ENCODE data around the gene IWS1.
A peak's percentile ranks its signal among the peaks of the same experiment; 100 is the strongest.

The IWS1 gene

GRCh38 chr2:127485051-127485693 lies 41.1 kb downstream of the IWS1 start:
- Histone ChIP-seq H3K36me3 (ENCODE audit: control insufficient read depth in 4 of 4, insufficient read depth in 4 of 4, low read length in 3 of 4) (peaks cover 23 to 78% (median 40%) of the 10 kb centered on the region in 4 experiments), H3K9me3 (ENCODE audit: control extremely low read depth in 1 of 5, control insufficient read depth in 4 of 5, insufficient read depth in 2 of 5, low read depth in 1 of 5, low read length in 4 of 5) (no peaks in the 10 kb centered on the region), H3K27ac (ENCODE audit: insufficient read depth in 1 of 2, low read depth in 1 of 2, low read length in 2 of 2, poor library complexity in 1 of 2, severe bottlenecking in 2 of 2) (peak overlapping the region in 1 of 2 experiments; percentile 60), H3K4me1 (ENCODE audit: control extremely low read depth in 1 of 4, control insufficient read depth in 4 of 4, insufficient read depth in 4 of 4, low read length in 3 of 4) (peaks cover 20 to 38% (median 34%) of the 10 kb centered on the region in 4 experiments), H3K27me3 (replicated peaks in 2 of 5; ENCODE audit: control insufficient read depth in 4 of 5, insufficient read depth in 5 of 5, low read length in 4 of 5) (no peaks in the 10 kb centered on the region), H3K4me3 (ENCODE audit: control insufficient read depth in 1 of 7, extremely low read depth in 1 of 7, insufficient read depth in 4 of 7, low read depth in 2 of 7, low read length in 6 of 7) (peak overlapping the region in 2 of 7 experiments; percentile 47 to 65)
- WGBS (ENCODE audit: insufficient coverage), result 0% methylated on average over 2 of the region's 5 CpGs
- CTCF ChIA-PET, result no interaction called here
- POLR2A ChIA-PET, result interaction anchor here (0.6 kb wide), 1 partner anchor 532 kb away, joined by 3 read pairs; no protein-coding TSS in a partner anchor
- DNase-seq, result peak; percentile 40 to 85 (median 73)

DNA sequence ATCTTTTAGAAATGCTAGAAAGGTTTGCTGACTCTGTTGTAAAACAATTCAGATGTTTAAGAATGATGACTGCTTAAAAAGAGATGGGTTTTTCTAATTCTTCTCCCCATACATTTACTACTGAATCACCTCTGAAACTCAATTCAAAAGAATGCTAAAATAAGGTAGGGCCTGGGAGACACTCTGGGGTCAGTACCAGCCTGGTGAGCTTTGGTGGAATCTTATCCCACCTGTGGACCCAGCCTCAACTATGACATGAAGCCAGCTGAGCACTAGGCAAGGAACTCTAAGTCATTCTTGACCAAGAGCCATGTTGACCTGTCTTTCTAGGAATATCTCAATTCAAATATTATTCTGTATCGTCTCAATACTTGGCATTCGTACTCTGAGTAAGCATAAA lies 44.3 kb downstream of the IWS1 start:
- ChIA-PET CTCF (interaction anchor here (0.7 to 3.6 kb wide), 8 partner anchors 10 to 400 kb away, joined by 3 to 24 read pairs (median 4); no protein-coding TSS in a partner anchor), POLR2A (no interaction called here)
- WGBS (ENCODE audit: insufficient coverage), result 50% methylated on average over 2 of the region's 2 CpGs
- Histone ChIP-seq H3K27me3 (replicated peaks in 2 of 5; ENCODE audit: control insufficient read depth in 4 of 5, insufficient read depth in 5 of 5, low read length in 4 of 5) (no peaks in the 10 kb centered on the region), H3K4me1 (ENCODE audit: control extremely low read depth in 1 of 4, control insufficient read depth in 4 of 4, insufficient read depth in 4 of 4, low read length in 3 of 4) (peaks cover 20 to 30% (median 25%) of the 10 kb centered on the region in 4 experiments), H3K27ac (ENCODE audit: insufficient read depth in 1 of 2, low read depth in 1 of 2, low read length in 2 of 2, poor library complexity in 1 of 2, severe bottlenecking in 2 of 2) (no peak overlapping the region), H3K4me3 (ENCODE audit: control insufficient read depth in 1 of 7, extremely low read depth in 1 of 7, insufficient read depth in 4 of 7, low read depth in 2 of 7, low read length in 6 of 7) (no peak overlapping the region), H3K9me3 (ENCODE audit: control extremely low read depth in 1 of 5, control insufficient read depth in 4 of 5, insufficient read depth in 2 of 5, low read depth in 1 of 5, low read length in 4 of 5) (no peaks in the 10 kb centered on the region), H3K36me3 (ENCODE audit: control insufficient read depth in 4 of 4, insufficient read depth in 4 of 4, low read length in 3 of 4) (peaks cover 20 to 54% (median 28%) of the 10 kb centered on the region in 4 experiments)
- no peak for DNase-seq

GRCh38 chr2:127479866-127480743 lies 46.2 kb downstream of the IWS1 start:
- Histone ChIP-seq H3K27me3 (replicated peaks in 2 of 5; ENCODE audit: control insufficient read depth in 4 of 5, insufficient read depth in 5 of 5, low read length in 4 of 5) (no peaks in the 10 kb centered on the region), H3K9me3 (ENCODE audit: control extremely low read depth in 1 of 5, control insufficient read depth in 4 of 5, insufficient read depth in 2 of 5, low read depth in 1 of 5, low read length in 4 of 5) (peaks cover 0 to 9% (median 0%) of the 10 kb centered on the region in 5 experiments), H3K4me1 (ENCODE audit: control extremely low read depth in 1 of 4, control insufficient read depth in 4 of 4, insufficient read depth in 4 of 4, low read length in 3 of 4) (peaks cover 2 to 11% (median 8%) of the 10 kb centered on the region in 4 experiments), H3K4me3 (ENCODE audit: control insufficient read depth in 1 of 7, extremely low read depth in 1 of 7, insufficient read depth in 4 of 7, low read depth in 2 of 7, low read length in 6 of 7) (no peak overlapping the region), H3K27ac (ENCODE audit: insufficient read depth in 1 of 2, low read depth in 1 of 2, low read length in 2 of 2, poor library complexity in 1 of 2, severe bottlenecking in 2 of 2) (no peak overlapping the region), H3K36me3 (ENCODE audit: control insufficient read depth in 4 of 4, insufficient read depth in 4 of 4, low read length in 3 of 4) (peaks cover 16 to 43% (median 25%) of the 10 kb centered on the region in 4 experiments)
- ChIA-PET POLR2A (no interaction called here), CTCF (interaction anchor here (0.5 to 3.6 kb wide), 37 partner anchors 9 to 430 kb away, joined by 3 to 57 read pairs (median 4); partner anchors contain the start of genes ERCC3 and PROC)
- no peak for DNase-seq
- WGBS (ENCODE audit: insufficient coverage), result 65% methylated on average over 7 of the region's 8 CpGs

DNA sequence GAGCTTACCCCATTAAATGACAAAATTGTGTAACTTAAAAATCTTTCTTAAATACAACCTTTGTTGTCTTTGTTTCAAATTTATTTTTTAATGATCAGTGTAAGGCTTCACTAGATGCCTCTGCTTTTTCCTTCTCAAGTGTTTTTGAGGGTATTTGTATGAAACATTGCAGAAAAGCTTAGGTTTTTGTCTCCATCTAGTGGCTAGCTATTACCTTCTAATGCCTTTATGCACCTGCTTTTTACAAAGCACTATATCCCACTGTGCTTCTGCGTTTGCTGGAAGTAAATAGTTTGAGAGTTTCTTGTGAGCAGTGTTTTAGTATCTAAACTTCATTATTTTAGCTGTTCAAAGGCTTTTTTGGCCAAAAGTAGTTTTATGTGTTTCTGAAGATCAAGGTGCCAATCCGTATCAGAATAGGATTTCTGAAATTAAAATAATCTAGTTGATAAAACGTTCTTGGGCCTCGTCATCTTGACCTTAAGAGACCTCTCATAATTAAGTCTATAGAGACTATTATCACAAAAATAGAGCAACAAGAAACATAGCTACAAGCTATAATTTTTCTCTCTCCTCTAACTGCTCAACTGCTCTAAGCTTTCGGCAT lies 47.0 kb downstream of the IWS1 start:
- ChIA-PET POLR2A (no interaction called here), CTCF (interaction anchor here (0.5 to 3.6 kb wide), 43 partner anchors 8 to 429 kb away, joined by 3 to 57 read pairs (median 4); partner anchors contain the start of genes ERCC3 and PROC)
- H3K27ac ChIP-seq (ENCODE audit: insufficient read depth in 1 of 2, low read depth in 1 of 2, low read length in 2 of 2, poor library complexity in 1 of 2, severe bottlenecking in 2 of 2), result no peak overlapping the region
- DNase-seq, result peak; percentile 75 to 87 (median 81)
- WGBS (ENCODE audit: insufficient coverage), result 90% methylated on average over 2 of the region's 5 CpGs
- peaks cover 0 to 9% (median 0%) of the 10 kb centered on the region in 5 experiments for H3K9me3 ChIP-seq (ENCODE audit: control extremely low read depth in 1 of 5, control insufficient read depth in 4 of 5, insufficient read depth in 2 of 5, low read depth in 1 of 5, low read length in 4 of 5)
- no peak overlapping the region for H3K4me3 ChIP-seq (ENCODE audit: control insufficient read depth in 1 of 7, extremely low read depth in 1 of 7, insufficient read depth in 4 of 7, low read depth in 2 of 7, low read length in 6 of 7)
- H3K27me3 ChIP-seq (replicated peaks in 2 of 5; ENCODE audit: control insufficient read depth in 4 of 5, insufficient read depth in 5 of 5, low read length in 4 of 5), result no peaks in the 10 kb centered on the region
- H3K36me3 ChIP-seq (ENCODE audit: control insufficient read depth in 4 of 4, insufficient read depth in 4 of 4, low read length in 3 of 4), result peaks cover 16 to 39% (median 24%) of the 10 kb centered on the region in 4 experiments
- peaks cover 0 to 5% (median under 1%) of the 10 kb centered on the region in 4 experiments for H3K4me1 ChIP-seq (ENCODE audit: control extremely low read depth in 1 of 4, control insufficient read depth in 4 of 4, insufficient read depth in 4 of 4, low read length in 3 of 4)

- peaks cover 4 to 10% (median 7%) of the 10 kb centered on the region in 4 experiments for H3K36me3 ChIP-seq (ENCODE audit: control insufficient read depth in 4 of 4, insufficient read depth in 4 of 4, low read length in 3 of 4)
- ChIA-PET POLR2A (no interaction called here), CTCF (interaction anchor here (0.7 to 3.1 kb wide), 7 partner anchors 9 to 152 kb away, joined by 3 to 12 read pairs (median 3); no protein-coding TSS in a partner anchor)
- H3K4me1 ChIP-seq (ENCODE audit: control extremely low read depth in 1 of 4, control insufficient read depth in 4 of 4, insufficient read depth in 4 of 4, low read length in 3 of 4), result peaks cover 0 to 5% (median 0%) of the 10 kb centered on the region in 4 experiments
- H3K27ac ChIP-seq (ENCODE audit: insufficient read depth in 1 of 2, low read depth in 1 of 2, low read length in 2 of 2, poor library complexity in 1 of 2, severe bottlenecking in 2 of 2), result no peak overlapping the region
- no peaks in the 10 kb centered on the region for H3K27me3 ChIP-seq (replicated peaks in 2 of 5; ENCODE audit: control insufficient read depth in 4 of 5, insufficient read depth in 5 of 5, low read length in 4 of 5)
- H3K4me3 ChIP-seq (ENCODE audit: control insufficient read depth in 1 of 7, extremely low read depth in 1 of 7, insufficient read depth in 4 of 7, low read depth in 2 of 7, low read length in 6 of 7), result no peak overlapping the region
- H3K9me3 ChIP-seq (ENCODE audit: control extremely low read depth in 1 of 5, control insufficient read depth in 4 of 5, insufficient read depth in 2 of 5, low read depth in 1 of 5, low read length in 4 of 5), result peaks cover 0 to 9% (median 0%) of the 10 kb centered on the region in 5 experiments
- WGBS (ENCODE audit: insufficient coverage), result 100% methylated on average over 1 of the region's 2 CpGs
- no peak for DNase-seq
These were observed 50.5 kb downstream of the IWS1 start for GRCh38 chr2:127475788-127476187.

DNA sequence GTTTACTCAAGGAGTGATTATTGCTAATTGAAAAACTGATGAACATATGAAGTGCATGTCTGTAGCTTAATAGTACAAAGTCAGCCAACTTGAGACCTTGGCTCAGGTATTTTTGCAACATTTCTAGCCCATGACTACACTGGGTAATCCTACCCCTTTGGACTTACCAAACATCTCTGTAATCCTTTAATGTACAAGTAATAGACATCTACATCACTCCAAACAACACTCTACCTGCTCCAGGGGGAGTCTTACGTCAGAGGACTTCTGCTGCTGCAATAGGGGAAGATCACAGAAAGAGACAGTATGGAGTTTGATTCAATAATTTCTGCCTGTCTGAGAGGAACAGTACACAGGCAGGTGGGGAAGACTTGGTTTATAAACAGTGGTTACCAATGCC lies 54.0 kb downstream of the IWS1 start:
- Histone ChIP-seq H3K27me3 (replicated peaks in 2 of 5; ENCODE audit: control insufficient read depth in 4 of 5, insufficient read depth in 5 of 5, low read length in 4 of 5) (no peaks in the 10 kb centered on the region), H3K4me1 (ENCODE audit: control extremely low read depth in 1 of 4, control insufficient read depth in 4 of 4, insufficient read depth in 4 of 4, low read length in 3 of 4) (no peaks in the 10 kb centered on the region), H3K36me3 (ENCODE audit: control insufficient read depth in 4 of 4, insufficient read depth in 4 of 4, low read length in 3 of 4) (peaks cover 6 to 16% (median 8%) of the 10 kb centered on the region in 4 experiments), H3K9me3 (ENCODE audit: control extremely low read depth in 1 of 5, control insufficient read depth in 4 of 5, insufficient read depth in 2 of 5, low read depth in 1 of 5, low read length in 4 of 5) (peaks cover 0 to 9% (median 0%) of the 10 kb centered on the region in 5 experiments), H3K4me3 (ENCODE audit: control insufficient read depth in 1 of 7, extremely low read depth in 1 of 7, insufficient read depth in 4 of 7, low read depth in 2 of 7, low read length in 6 of 7) (no peak overlapping the region), H3K27ac (ENCODE audit: insufficient read depth in 1 of 2, low read depth in 1 of 2, low read length in 2 of 2, poor library complexity in 1 of 2, severe bottlenecking in 2 of 2) (no peak overlapping the region)
- no peak for DNase-seq
- ChIA-PET POLR2A (no interaction called here), CTCF (interaction anchor here (0.8 to 1.5 kb wide), 3 partner anchors 9 to 57 kb away, joined by 3 to 5 read pairs (median 3); no protein-coding TSS in a partner anchor)
- WGBS (ENCODE audit: insufficient coverage), result 80% methylated on average over 1 of the region's 1 CpG

All from common myeloid progenitor, CD34-positive (primary cell).